Upper lobe of left lung (tissue), 6 donors: ENCODE data around the gene CAMK2B. TPM values are rescaled to one million over a fixed set of nuclear protein-coding genes. Genes with fewer than 3 reads are reported as not detected.
A peak's percentile ranks its signal among the peaks of the same experiment; 100 is the strongest.

Experiments used
- ATAC-seq, 2 donors: fragments of 200-7000 bp; cut with Tn5 transposase; one replicate each; pipeline ENCODE4 v1.9.1; 2022; ENCODE audit warnings: mild to moderate bottlenecking in 2 of 2, moderate library complexity in 2 of 2; ENCODE audit not compliant: low FRiP score in 2 of 2
- DNase-seq, 2 donors: peaks; one replicate each; pipeline ENCODE4 v3.0.0-alpha.2; 2019 to 2020
- H3K27ac ChIP-seq, 4 donors: fragments of 200-600 bp; sonication (generic); one replicate each; pipeline ENCODE4 v1.5.1; 2016 to 2019
- H3K27me3 ChIP-seq, 4 donors: fragments of 200-600 bp; sonication (generic); one replicate each; pipeline ENCODE4 v1.5.1; 2017 to 2019
- H3K36me3 ChIP-seq, 4 donors: fragments of 200-600 bp; sonication (generic); one replicate each; pipeline ENCODE4 v1.5.1; 2016 to 2019
- H3K4me1 ChIP-seq, 4 donors: fragments of 200-600 bp; sonication (generic); one replicate each; pipeline ENCODE4 v1.5.1; 2018 to 2019
- H3K4me3 ChIP-seq, 4 donors: fragments of 200-600 bp; sonication (generic); one replicate each; pipeline ENCODE4 v1.5.1; 2017 to 2019; ENCODE audit warnings: mild to moderate bottlenecking in 2 of 4, moderate library complexity in 1 of 4
- H3K9me3 ChIP-seq, 4 donors: fragments of 200-600 bp; sonication (generic); one replicate each; pipeline ENCODE4 v1.5.1; 2018 to 2019
- EP300 ChIP-seq, 4 donors: sonication (generic); formaldehyde crosslinking; IDR thresholded peaks; one replicate each; pipeline ENCODE4 v1.5.1; 2017; ENCODE audit warnings: antibody characterized with exemption in 4 of 4, control low read depth in 2 of 4
- POLR2A ChIP-seq, 4 donors: fragments of 450-650 bp; IDR thresholded peaks; one replicate each; pipeline ENCODE4 v1.5.1; 2016 to 2017; ENCODE audit warnings: antibody characterized with exemption in 4 of 4, mild to moderate bottlenecking in 2 of 4
- POLR2AphosphoS5 ChIP-seq, 2 donors: sonication (generic); formaldehyde crosslinking; IDR thresholded peaks; one replicate each; pipeline ENCODE4 v1.5.1; 2017; ENCODE audit warnings: antibody characterized with exemption in 2 of 2
- WGBS, 2 donors: methylation state at CpG; one replicate each; pipeline ENCODE4 v1.1.5; 2017 to 2018; 5-methylcytosine and 5-hydroxymethylcytosine counted together
- total RNA-seq, 6 donors: library from RNA; depleted of rRNA in 4 of 6; stranded (reverse); fragments of >200 nt in 4 of 6; gene quantifications; one replicate each; pipeline versions ENCODE4 v1.1.0 to v1.2.1, GENCODE V29; 2016 to 2021
- TF ChIP-seq, protein P1 (sequence below), 6 experiments: fragments of 450-650 bp in 4 of 6; fragments of 200-600 bp in 2 of 6; sonication (generic) in 2 of 6; IDR thresholded peaks; one replicate each; pipeline ENCODE4 v1.5.1; 2016 to 2019; ENCODE audit warnings: antibody characterized with exemption in 6 of 6
- donor health status: DM: no; HTN: no; CAD: no; lungs with moderate emphysema.
- donor health status: DM: no; HTN: yes; CAD: no; lungs with severe emphysema.

Gene CAMK2B
- total RNA-seq, 6 donors from 2014 or later, result 0.09 to 1.8 (median 0.27) TPM; not detected in 3

DNA sequence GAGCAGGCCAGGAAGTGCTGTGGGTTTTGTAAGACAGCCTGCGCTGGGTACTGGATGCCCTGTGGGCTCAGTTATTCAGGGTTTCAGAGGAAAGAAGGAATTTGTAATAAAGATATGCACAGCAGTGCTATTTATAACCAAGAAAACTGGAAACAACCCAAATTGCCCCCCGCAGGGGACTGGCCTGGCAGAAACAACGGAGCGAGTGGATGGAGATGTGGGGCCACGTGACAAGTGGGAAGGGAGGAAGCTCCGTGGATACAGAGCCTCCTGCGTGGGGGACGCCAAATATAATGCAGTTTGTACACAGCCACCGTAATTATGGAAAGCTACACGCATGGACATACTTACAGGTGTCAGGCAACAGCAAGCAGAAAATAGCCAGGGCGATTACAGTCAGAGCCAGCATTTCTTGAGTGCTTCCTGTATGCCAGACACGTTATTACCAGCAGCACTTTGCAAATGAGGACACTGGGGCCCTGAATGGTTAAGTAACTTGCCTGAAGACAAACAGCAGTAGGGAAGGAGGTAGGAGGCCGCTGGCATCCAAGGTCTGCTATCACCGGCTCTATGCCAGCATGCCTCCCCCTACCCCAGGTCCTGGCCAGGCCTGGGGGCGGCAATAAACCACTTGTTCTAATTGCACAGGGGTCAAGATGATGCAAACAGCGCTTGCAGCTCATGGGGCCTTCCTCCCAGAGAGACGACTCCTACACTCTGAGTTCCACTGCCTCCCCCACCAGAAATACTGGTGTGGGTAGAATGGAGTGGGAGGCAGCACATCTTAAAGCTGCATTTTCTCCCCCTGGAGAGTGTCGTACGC, 8.7 kb upstream of the CAMK2B start:
- TF ChIP-seq POLR2AphosphoS5 (IDR thresholded peaks at IDR 0.05), result no peak
- no peak for TF ChIP-seq POLR2A (IDR thresholded peaks at IDR 0.05)
- TF ChIP-seq, protein P1, sequence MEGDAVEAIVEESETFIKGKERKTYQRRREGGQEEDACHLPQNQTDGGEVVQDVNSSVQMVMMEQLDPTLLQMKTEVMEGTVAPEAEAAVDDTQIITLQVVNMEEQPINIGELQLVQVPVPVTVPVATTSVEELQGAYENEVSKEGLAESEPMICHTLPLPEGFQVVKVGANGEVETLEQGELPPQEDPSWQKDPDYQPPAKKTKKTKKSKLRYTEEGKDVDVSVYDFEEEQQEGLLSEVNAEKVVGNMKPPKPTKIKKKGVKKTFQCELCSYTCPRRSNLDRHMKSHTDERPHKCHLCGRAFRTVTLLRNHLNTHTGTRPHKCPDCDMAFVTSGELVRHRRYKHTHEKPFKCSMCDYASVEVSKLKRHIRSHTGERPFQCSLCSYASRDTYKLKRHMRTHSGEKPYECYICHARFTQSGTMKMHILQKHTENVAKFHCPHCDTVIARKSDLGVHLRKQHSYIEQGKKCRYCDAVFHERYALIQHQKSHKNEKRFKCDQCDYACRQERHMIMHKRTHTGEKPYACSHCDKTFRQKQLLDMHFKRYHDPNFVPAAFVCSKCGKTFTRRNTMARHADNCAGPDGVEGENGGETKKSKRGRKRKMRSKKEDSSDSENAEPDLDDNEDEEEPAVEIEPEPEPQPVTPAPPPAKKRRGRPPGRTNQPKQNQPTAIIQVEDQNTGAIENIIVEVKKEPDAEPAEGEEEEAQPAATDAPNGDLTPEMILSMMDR (IDR thresholded peaks at IDR 0.05), result no peak
- no peak for TF ChIP-seq EP300 (IDR thresholded peaks at IDR 0.05)
- WGBS, 2 donors, result 68 to 79% methylated on average over 17 to 19 of the region's 19 CpGs
- Histone ChIP-seq H3K9me3 (no peaks in the 10 kb centered on the region), H3K27ac (no peak overlapping the region), H3K4me3 (no peak overlapping the region), H3K27me3 (no peaks in the 10 kb centered on the region), H3K4me1 (no peaks in the 10 kb centered on the region), H3K36me3 (no peaks in the 10 kb centered on the region)
- peak in 1 of 2 donors; percentile 22 for ATAC-seq
- no peak for DNase-seq

DNA sequence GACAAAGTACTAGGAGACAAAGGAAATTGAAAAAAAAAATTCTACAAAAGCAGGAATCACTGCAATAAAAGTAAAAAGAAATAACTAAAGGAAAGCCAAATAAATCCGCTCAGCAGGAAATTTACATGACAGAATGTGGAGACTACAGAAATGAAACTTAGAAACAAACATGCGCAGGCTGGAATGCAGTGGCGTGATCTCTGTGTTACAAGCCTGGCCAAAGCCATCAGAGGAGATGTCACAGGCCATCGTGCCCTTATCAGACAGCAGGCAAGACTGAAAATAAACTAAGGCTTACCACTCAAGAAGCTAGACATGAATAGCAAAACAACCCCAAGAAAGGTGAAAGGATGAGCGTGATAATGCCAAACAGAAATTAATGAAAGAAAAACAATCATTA, 6.3 kb upstream of the CAMK2B start:
- DNase-seq, result no peak
- H3K36me3 ChIP-seq, result no peaks in the 10 kb centered on the region
- TF ChIP-seq EP300 (IDR thresholded peaks at IDR 0.05), result no peak
- no peak for TF ChIP-seq POLR2AphosphoS5 (IDR thresholded peaks at IDR 0.05)
- TF ChIP-seq, protein P1 (IDR thresholded peaks at IDR 0.05), result no peak
- TF ChIP-seq POLR2A (IDR thresholded peaks at IDR 0.05), result no peak
- ATAC-seq, result no peak
- no peaks in the 10 kb centered on the region for H3K4me1 ChIP-seq
- no peak overlapping the region for H3K4me3 ChIP-seq
- H3K27ac ChIP-seq, result no peak overlapping the region
- peaks cover 0 to 3% (median 0%) of the 10 kb centered on the region in 4 donors for H3K27me3 ChIP-seq
- 44% methylated on average over 5 of the region's 5 CpGs for WGBS, 2 donors
- H3K9me3 ChIP-seq, result no peaks in the 10 kb centered on the region

DNA sequence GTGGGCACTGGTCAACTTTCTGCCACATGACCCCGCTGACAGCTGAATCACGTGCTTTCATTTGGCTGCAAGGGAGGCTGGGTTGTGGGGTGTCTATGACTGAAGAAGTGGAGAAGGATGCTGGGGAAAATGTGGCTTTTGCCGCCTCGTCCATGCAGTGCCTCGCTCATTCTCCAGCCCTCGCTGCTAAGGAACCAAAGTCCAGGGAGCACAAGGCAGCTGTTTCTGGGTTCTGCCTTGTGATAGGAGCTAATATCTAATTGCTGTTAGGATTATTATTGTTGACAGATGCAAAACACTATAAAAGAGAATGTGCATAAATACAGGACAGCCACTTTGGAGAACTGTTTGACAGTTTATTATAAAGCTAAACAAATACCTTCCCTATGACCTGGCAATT, 4.9 kb upstream of the CAMK2B start:
- Histone ChIP-seq H3K27ac (no peak overlapping the region), H3K9me3 (no peaks in the 10 kb centered on the region), H3K27me3 (peaks cover 0 to 11% (median 8%) of the 10 kb centered on the region in 4 donors), H3K4me1 (peaks cover 0 to 6% (median 0%) of the 10 kb centered on the region in 4 donors), H3K4me3 (no peak overlapping the region), H3K36me3 (no peaks in the 10 kb centered on the region)
- WGBS, 2 donors, result 76 to 84% methylated on average over 6 of the region's 6 CpGs
- DNase-seq (no peak), ATAC-seq (no peak)
- TF ChIP-seq, protein P1 (IDR thresholded peaks at IDR 0.05), result no peak
- TF ChIP-seq EP300 (IDR thresholded peaks at IDR 0.05) (no peak), POLR2AphosphoS5 (IDR thresholded peaks at IDR 0.05) (no peak)

DNA sequence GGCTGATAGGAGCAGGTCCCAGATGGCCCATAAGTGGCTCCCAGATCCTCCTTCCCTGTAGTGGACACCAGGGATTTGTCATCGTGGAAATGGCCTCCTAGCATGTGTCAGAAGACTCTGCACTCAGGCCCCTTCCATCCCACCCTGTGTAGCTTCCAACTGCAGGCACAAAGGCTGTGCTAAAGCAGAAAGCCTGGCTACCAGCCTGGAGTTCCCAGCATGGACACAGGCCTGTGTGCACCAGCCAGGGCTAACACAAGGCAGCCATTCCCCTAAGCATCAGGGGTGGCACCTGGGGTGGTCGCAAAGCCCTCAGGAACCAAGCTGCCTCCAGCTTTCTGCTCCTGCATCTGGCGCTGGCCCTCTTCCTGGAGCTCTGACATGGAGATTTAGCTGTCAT, 4.5 kb upstream of the CAMK2B start:
- TF ChIP-seq POLR2A (IDR thresholded peaks at IDR 0.05), result no peak
- TF ChIP-seq, protein P1 (IDR thresholded peaks at IDR 0.05), result no peak
- Histone ChIP-seq H3K4me3 (no peak overlapping the region), H3K9me3 (no peaks in the 10 kb centered on the region), H3K27ac (no peak overlapping the region), H3K4me1 (peaks cover 0 to 11% (median under 1%) of the 10 kb centered on the region in 4 donors), H3K27me3 (peaks cover 0 to 11% (median 10%) of the 10 kb centered on the region in 4 donors), H3K36me3 (no peaks in the 10 kb centered on the region)
- 87 to 100% methylated on average over 2 to 3 of the region's 3 CpGs for WGBS, 2 donors
- DNase-seq (no peak), ATAC-seq (no peak)

DNA sequence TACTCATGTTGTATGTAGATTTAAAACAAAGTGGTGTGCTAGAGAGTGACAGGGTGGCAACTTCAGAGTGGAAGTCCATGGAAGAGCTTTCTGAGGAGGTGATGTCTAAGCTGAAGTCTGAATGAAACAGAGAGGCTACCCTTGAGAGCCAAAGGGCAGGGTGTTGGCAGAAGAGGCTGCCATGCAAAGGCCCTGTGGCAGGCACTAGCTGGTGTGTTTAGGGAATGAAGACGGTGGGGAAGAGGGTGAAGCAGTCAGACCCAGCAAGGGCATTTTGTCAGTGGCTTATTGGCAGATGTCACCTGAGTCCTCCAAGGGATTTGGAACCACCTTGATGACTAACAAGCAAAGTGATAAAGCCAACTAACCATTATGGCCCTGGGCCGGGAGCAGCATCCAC, 3.7 kb upstream of the CAMK2B start:
- TF ChIP-seq EP300 (IDR thresholded peaks at IDR 0.05) (no peak), POLR2AphosphoS5 (IDR thresholded peaks at IDR 0.05) (no peak), POLR2A (IDR thresholded peaks at IDR 0.05) (no peak)
- TF ChIP-seq, protein P1 (IDR thresholded peaks at IDR 0.05), result no peak
- no peak for DNase-seq
- no peak overlapping the region for H3K4me3 ChIP-seq
- no peak for ATAC-seq
- H3K27ac ChIP-seq, result no peak overlapping the region
- 89 to 96% methylated on average over 1 to 2 of the region's 2 CpGs for WGBS, 2 donors
- peaks cover 0 to 15% (median 4%) of the 10 kb centered on the region in 4 donors for H3K4me1 ChIP-seq
- no peaks in the 10 kb centered on the region for H3K36me3 ChIP-seq
- H3K27me3 ChIP-seq, result peaks cover 0 to 19% (median 13%) of the 10 kb centered on the region in 4 donors
- no peaks in the 10 kb centered on the region for H3K9me3 ChIP-seq
